ENCODE measurements around the gene DNAJB8.

The DNAJB8 gene

DNA sequence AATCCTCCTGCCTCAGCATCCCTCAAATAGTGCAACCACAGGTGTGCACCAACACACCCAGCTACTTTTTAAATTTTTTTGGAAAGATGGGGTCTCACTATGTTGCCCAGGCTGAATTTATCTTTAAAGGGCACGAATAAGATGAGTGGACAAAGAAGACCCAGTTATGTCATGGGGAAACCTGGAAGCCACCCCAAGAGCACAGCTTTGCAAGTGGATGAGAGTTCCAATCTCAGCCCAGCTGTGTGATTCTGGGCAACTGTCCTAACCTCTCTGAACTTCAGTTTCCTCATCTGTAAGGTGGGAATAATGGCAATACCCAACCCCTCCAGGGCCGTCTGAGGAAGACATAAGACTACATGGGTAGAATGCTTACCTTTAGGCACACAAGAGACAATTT, 32.2 kb downstream of the DNAJB8 start:
- in situ Hi-C loops (cut with MboI; ENCODE audit: low pct_unique_long_range_greater_than_20kb, low sequenced_read_pairs), result loop anchor here (10.0 kb wide), 2 partner anchors 50 to 140 kb away; no protein-coding TSS in a partner anchor
- no peak for DNase-seq

DNA sequence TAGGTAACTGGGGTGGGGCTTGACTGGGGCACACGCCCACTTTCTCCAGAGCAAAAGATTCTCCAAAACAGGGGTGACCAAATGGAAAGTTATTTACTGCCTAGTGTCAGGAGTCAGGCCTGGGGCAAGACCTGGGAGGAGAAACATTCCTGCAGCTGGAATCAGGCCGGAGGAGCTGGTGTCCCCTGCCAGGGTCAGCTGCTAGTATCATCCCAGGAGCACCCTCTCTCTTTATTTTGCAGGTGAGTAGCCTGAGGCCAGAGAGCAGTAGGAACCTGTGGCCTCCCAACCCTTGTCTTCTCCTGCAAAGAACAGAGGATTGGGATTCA, 32.9 kb downstream of the DNAJB8 start:
- in situ Hi-C loops (cut with MboI; ENCODE audit: low pct_unique_long_range_greater_than_20kb, low sequenced_read_pairs), result loop anchor here (10.0 kb wide), 2 partner anchors 51 to 141 kb away; no protein-coding TSS in a partner anchor
- DNase-seq, result no peak

DNA sequence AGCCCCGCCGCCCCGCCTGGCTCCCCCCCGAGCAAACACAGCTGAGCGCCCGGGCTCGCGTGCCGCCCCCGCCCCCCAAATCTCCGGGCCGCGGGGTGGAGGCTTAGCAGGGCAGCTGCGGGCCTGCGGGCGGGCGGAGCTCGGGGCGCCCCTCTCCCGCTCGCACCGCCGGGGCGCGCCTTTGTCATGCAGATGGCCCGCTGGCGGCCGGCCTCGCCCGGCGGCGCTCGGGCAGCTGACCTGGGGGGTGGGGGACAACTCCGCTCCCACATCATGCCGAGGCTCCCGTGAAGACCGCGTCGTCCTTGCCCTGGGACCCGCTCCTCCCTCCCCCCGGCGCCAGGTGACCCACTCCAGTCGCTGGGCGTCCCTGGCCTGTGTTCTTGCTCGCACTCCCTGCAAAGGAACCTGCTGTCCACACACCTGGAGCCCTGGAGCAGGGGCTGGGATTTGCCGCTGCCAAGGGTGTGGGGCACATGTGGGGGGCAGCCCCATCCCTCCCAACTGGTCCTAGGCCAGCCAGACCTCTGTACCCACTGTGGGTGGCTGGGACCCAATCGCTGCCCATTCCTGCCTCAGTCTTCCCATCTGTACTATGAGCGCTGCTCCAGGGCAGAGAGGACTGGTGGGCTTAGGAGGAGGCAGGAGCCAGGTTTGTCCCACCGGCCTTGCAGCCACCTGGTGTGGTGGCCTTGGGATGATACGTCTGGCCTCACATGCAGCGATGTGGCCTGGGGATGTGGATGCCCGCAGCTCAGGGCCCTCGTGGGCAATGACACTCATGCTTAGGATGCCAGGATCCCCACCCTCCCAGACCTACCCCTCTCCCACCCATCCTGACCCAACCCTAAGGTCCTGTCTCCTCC, 33.5 kb downstream of the DNAJB8 start:
- in situ Hi-C loops (cut with MboI; ENCODE audit: low pct_unique_long_range_greater_than_20kb, low sequenced_read_pairs), result loop anchor here (10.0 kb wide), 2 partner anchors 52 to 142 kb away; no protein-coding TSS in a partner anchor
- DNase-seq, result no peak

DNA sequence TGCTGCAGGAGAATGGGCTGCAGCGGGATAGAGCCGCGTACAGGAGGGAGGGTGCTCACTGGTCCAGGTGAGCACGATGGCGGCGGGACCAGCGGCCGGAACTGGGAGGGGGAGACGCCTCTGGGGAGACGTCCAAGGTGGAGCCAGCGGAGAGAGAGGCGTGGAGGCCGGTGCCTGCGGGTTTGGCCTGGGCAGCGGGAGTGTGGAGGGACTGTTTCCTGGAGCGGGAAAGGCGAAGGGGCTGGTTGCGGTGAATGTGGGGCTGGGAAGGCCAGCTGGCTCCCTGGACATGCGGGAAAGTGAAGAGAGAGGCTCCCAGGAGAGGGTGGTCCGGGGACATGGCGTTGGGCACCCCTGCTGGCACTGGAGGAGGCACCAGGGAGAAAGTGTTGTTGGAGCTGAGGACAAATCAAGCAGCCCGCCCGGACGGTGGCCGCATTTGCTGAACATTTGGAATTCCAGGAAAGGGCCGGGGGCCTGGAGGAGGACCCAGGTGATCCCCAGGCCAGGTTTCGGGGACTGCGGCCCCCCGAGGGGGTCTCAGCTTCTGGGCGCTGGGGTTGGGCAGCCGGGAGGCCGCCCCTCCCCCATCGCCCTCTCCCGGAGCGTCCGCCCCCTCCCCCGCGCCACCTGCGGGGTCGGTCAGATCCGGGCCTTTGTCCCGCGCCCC, 34.3 kb downstream of the DNAJB8 start:
- no peak for DNase-seq
- in situ Hi-C loops (cut with MboI; ENCODE audit: low pct_unique_long_range_greater_than_20kb, low sequenced_read_pairs), result loop anchor here (10.0 kb wide), 2 partner anchors 52 to 142 kb away; no protein-coding TSS in a partner anchor

GRCh38 chr3:128431803-128432300, 34.8 kb downstream of the DNAJB8 start:
- in situ Hi-C loops (cut with MboI; ENCODE audit: low pct_unique_long_range_greater_than_20kb, low sequenced_read_pairs), result loop anchor here (10.0 kb wide), 2 partner anchors 53 to 143 kb away; no protein-coding TSS in a partner anchor
- DNase-seq, result no peak

DNA sequence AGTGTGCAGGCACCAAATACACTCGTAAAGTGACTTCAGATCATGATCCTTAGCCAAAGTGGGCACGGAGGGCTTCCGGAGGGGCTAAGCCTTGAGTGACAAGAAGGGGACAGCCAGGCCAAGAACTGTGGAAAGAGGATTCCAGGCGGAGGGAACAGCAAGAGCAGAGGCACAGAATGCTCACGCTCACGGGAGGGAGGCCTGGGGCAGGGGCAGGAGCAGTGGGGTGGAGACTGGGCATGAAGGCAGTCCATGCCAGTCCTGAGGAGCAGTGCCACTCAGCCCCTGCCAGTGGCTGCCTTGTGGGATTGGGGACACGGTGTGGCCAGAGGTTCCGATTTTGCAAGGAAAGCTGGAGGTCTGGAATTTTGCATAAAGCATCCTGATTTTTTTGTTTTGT, 36.0 kb downstream of the DNAJB8 start:
- in situ Hi-C loops (cut with MboI; ENCODE audit: low pct_unique_long_range_greater_than_20kb, low sequenced_read_pairs), result loop anchor here (10.0 kb wide), 2 partner anchors 54 to 144 kb away; no protein-coding TSS in a partner anchor

DNA sequence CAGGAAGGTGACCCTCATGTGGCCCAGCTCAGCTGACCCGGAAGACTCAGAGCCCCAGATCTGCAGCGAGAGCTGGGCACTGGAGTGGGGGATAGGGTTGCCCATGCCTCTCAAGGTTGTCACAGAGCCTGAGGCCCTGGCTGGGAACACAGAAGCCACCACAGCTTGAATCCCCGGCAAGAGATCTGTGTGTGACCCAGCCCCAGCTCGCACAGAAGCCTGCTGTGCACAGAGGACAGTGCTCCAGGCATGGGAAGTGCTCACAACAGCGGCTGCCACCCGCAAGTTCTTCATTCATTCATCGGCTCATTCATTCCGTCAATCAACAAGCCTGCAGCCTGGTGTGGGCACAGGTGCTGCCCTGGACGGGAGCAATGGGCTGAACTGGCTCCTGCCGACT, 36.4 kb downstream of the DNAJB8 start:
- no peak for DNase-seq
- in situ Hi-C loops (cut with MboI; ENCODE audit: low pct_unique_long_range_greater_than_20kb, low sequenced_read_pairs), result loop anchor here (10.0 kb wide), 2 partner anchors 54 to 144 kb away; no protein-coding TSS in a partner anchor

More for the DNA sequence above, 36.0 kb downstream of the DNAJB8 start:
- DNase-seq, result no peak

- no peak for DNase-seq
- in situ Hi-C loops (cut with MboI; ENCODE audit: low pct_unique_long_range_greater_than_20kb, low sequenced_read_pairs), result loop anchor here (10.0 kb wide), 2 partner anchors 55 to 145 kb away; no protein-coding TSS in a partner anchor
Observed at GRCh38 chr3:128429751-128430150, 36.9 kb downstream of the DNAJB8 start.

GRCh38 chr3:128429275-128429674, 37.4 kb downstream of the DNAJB8 start:
- in situ Hi-C loops (cut with MboI; ENCODE audit: low pct_unique_long_range_greater_than_20kb, low sequenced_read_pairs), result no loop called here
- no peak for DNase-seq

GRCh38 chr3:128427872-128428822, 38.5 kb downstream of the DNAJB8 start:
- DNase-seq, result no peak
- in situ Hi-C loops (cut with MboI; ENCODE audit: low pct_unique_long_range_greater_than_20kb, low sequenced_read_pairs), result no loop called here

- in situ Hi-C loops (cut with MboI; ENCODE audit: low pct_unique_long_range_greater_than_20kb, low sequenced_read_pairs), result no loop called here
- DNase-seq, result no peak
Observed at GRCh38 chr3:128427175-128427857, 39.4 kb downstream of the DNAJB8 start.

DNA sequence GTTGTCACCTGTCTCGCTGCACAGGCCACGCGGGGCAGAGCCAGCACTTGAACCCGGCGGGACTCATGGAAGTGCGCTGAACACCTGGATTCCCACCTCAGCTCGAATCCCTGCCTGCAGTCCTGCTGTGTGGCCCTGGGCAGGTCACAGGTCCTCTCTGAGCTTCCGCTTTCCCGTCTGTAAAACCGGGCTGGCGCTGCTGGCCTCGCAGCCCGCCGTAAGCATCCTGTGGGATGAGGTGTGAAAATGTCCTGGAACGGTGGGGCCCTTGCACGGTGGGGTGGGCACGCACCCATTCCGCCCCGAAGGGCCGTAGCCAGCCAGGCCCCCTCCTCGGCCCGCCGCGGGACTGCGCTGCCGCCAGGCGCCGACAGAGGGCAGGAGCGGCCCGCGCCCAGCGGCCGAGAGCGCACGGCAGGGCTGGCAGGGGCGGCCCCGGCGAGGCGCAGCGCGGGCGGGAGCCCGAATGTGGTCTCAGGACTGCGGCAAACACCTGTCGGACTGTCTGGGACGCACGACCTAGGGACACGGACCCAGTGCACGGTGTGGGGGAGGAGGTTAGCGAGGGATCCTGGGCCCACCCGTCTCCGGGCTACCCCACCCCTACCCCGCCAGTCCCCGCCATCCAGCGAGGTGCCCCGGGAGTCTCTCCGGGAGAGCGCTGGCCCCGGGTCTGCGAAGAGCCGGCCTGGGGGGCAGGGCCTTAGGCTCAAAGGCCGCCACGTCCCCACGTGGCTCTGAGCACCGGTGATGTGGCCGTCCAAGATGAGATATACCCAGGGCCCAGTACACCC, 40.4 kb downstream of the DNAJB8 start:
- peak; percentile 58 for DNase-seq
- in situ Hi-C loops (cut with MboI; ENCODE audit: low pct_unique_long_range_greater_than_20kb, low sequenced_read_pairs), result no loop called here

GRCh38 chr3:128425846-128426127, 40.9 kb downstream of the DNAJB8 start:
- in situ Hi-C loops (cut with MboI; ENCODE audit: low pct_unique_long_range_greater_than_20kb, low sequenced_read_pairs), result no loop called here
- DNase-seq, result no peak

GRCh38 chr3:128425142-128425845, 41.4 kb downstream of the DNAJB8 start:
- DNase-seq, result no peak
- in situ Hi-C loops (cut with MboI; ENCODE audit: low pct_unique_long_range_greater_than_20kb, low sequenced_read_pairs), result no loop called here

- no peak for DNase-seq
- in situ Hi-C loops (cut with MboI; ENCODE audit: low pct_unique_long_range_greater_than_20kb, low sequenced_read_pairs), result no loop called here
Observed at GRCh38 chr3:128424508-128425069, 42.1 kb downstream of the DNAJB8 start.

DNA sequence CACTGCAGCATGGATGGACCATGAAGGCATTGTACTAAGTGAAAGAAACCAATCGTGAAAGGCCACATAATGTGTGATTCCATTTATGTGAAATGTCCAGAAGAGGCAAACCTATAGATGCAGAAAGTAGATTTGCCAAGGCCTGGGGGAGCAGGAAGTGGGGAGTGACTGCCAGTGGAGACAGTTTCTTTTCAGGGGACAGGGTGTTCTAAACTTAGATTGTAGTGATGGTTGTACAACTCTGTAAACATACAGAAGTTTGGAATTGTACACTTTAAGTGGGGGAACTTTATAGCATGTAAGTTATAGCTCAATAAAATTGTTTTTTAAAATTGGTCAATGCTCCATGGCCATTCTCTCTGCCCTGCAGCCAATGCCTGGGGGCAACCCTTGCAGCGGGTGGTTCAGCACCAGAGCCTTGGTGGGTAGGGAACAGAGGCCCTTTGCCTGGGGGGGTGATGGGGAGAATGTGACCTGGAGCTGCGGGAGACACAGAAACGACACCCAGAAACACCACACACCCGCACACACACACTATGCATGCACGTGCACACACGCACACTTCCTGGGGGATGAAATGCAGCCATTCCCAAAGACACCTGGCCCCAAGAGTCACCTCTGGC, 43.1 kb downstream of the DNAJB8 start:
- no peak for DNase-seq
- in situ Hi-C loops (cut with MboI; ENCODE audit: low pct_unique_long_range_greater_than_20kb, low sequenced_read_pairs), result no loop called here
